ENCODE results near the gene DLX2. TPM values are rescaled to one million over a fixed set of nuclear protein-coding genes. Genes with fewer than 3 reads are reported as not detected.

The DLX2 gene
- total RNA-seq, 3 donors from 2014 or later (not counting 1 experiment from before 2014, with no cell fraction given): 0.55 to 0.84 (median 0.78) TPM

- Mint-ChIP-seq H3K9me3 (no peaks in the 10 kb centered on the region), H3K4me1 (peaks cover 50 to 63% of the 10 kb centered on the region in 2 donors), H3K27me3 (ENCODE audit: low read depth in 2 of 2) (peaks cover 82 to 95% of the 10 kb centered on the region in 2 donors), H3K36me3 (no peaks in the 10 kb centered on the region), H3K27ac (peak overlapping the region; percentile 29 to 70), H3K4me3 (peak overlapping the region; percentile 88)
- Histone ChIP-seq H3K9me3 (ENCODE audit: control insufficient read depth, insufficient read depth, low read length) (no peaks in the 10 kb centered on the region), H3K4me3 (ENCODE audit: low read length) (no peak overlapping the region), H3K36me3 (ENCODE audit: control insufficient read depth, insufficient read depth, low read length) (no peaks in the 10 kb centered on the region), H3K27me3 (ENCODE audit: control insufficient read depth, insufficient read depth, low read length) (peaks cover 95% of the 10 kb centered on the region), H3K27ac (ENCODE audit: low read length) (no peak overlapping the region), H3K4me1 (ENCODE audit: control insufficient read depth, insufficient read depth, low read length) (peaks cover 55% of the 10 kb centered on the region)
- no peak for DNase-seq
- intact Hi-C loops (cut with micrococcal nuclease): loop anchor here (2.0 kb wide), 1 partner anchor 15 kb away; the partner anchor contains the start of gene DLX2
- ATAC-seq: no peak
- no peak for TF ChIP-seq CTCF (IDR thresholded peaks at IDR 0.05)
- 8% methylated on average over 22 of the region's 23 CpGs for WGBS (ENCODE audit: insufficient coverage)
Measured at GRCh38 chr2:172087780-172088244, 14.9 kb downstream of the DLX2 start.

- no peaks in the 10 kb centered on the region for H3K36me3 ChIP-seq (ENCODE audit: control insufficient read depth, insufficient read depth, low read length)
- 15% methylated on average over 24 of the region's 31 CpGs for WGBS (ENCODE audit: insufficient coverage)
- H3K4me3 ChIP-seq (ENCODE audit: low read length): no peak overlapping the region
- H3K9me3 ChIP-seq (ENCODE audit: control insufficient read depth, insufficient read depth, low read length): no peaks in the 10 kb centered on the region
- peaks cover 95% of the 10 kb centered on the region for H3K27me3 ChIP-seq (ENCODE audit: control insufficient read depth, insufficient read depth, low read length)
- intact Hi-C loops (cut with micrococcal nuclease): loop anchor here (2.0 kb wide), 1 partner anchor 16 kb away; the partner anchor contains the start of gene DLX2
- no peak overlapping the region for H3K27ac ChIP-seq (ENCODE audit: low read length)
- H3K27ac Mint-ChIP-seq: peak overlapping the region; percentile 29 to 70
- H3K36me3 Mint-ChIP-seq: no peaks in the 10 kb centered on the region
- no peak for TF ChIP-seq CTCF (IDR thresholded peaks at IDR 0.05)
- H3K4me3 Mint-ChIP-seq: peak overlapping the region; percentile 88
- DNase-seq: peak in 1 of 2 donors; percentile 37
- H3K27me3 Mint-ChIP-seq (ENCODE audit: low read depth in 2 of 2): peaks cover 81 to 95% of the 10 kb centered on the region in 2 donors
- H3K4me1 Mint-ChIP-seq: peaks cover 53 to 65% of the 10 kb centered on the region in 2 donors
- no peaks in the 10 kb centered on the region for H3K9me3 Mint-ChIP-seq
- H3K4me1 ChIP-seq (ENCODE audit: control insufficient read depth, insufficient read depth, low read length): peaks cover 60% of the 10 kb centered on the region
- ATAC-seq: no peak
Measured at GRCh38 chr2:172087207-172087779, 15.4 kb downstream of the DLX2 start.

- Histone ChIP-seq H3K27me3 (ENCODE audit: control insufficient read depth, insufficient read depth, low read length) (peaks cover 95% of the 10 kb centered on the region), H3K4me1 (ENCODE audit: control insufficient read depth, insufficient read depth, low read length) (peaks cover 63% of the 10 kb centered on the region), H3K27ac (ENCODE audit: low read length) (no peak overlapping the region), H3K9me3 (ENCODE audit: control insufficient read depth, insufficient read depth, low read length) (peaks cover 4% of the 10 kb centered on the region), H3K4me3 (ENCODE audit: low read length) (no peak overlapping the region), H3K36me3 (ENCODE audit: control insufficient read depth, insufficient read depth, low read length) (no peaks in the 10 kb centered on the region)
- no peaks in the 10 kb centered on the region for H3K9me3 Mint-ChIP-seq
- intact Hi-C loops (cut with micrococcal nuclease): loop anchor here (2.0 kb wide), 1 partner anchor 16 kb away; the partner anchor contains the start of gene DLX2
- H3K4me3 Mint-ChIP-seq: peak overlapping the region; percentile 88
- peaks cover 78 to 95% of the 10 kb centered on the region in 2 donors for H3K27me3 Mint-ChIP-seq (ENCODE audit: low read depth in 2 of 2)
- TF ChIP-seq CTCF (IDR thresholded peaks at IDR 0.05): no peak
- 9% methylated on average over 52 of the region's 54 CpGs for WGBS (ENCODE audit: insufficient coverage)
- peaks cover 53 to 65% of the 10 kb centered on the region in 2 donors for H3K4me1 Mint-ChIP-seq
- ATAC-seq (peak in 2 of 3 donors; percentile 41 to 52), DNase-seq (peak in 1 of 2 donors; percentile 83)
- H3K36me3 Mint-ChIP-seq: no peaks in the 10 kb centered on the region
- peak overlapping the region; percentile 71 to 83 for H3K27ac Mint-ChIP-seq
Measured at GRCh38 chr2:172086241-172087206, 16.2 kb downstream of the DLX2 start.
